NCI-H2107 treated with DMSO at 0.1 percent for 48 hours (cell line): ENCODE results near the gene MADCAM1.
A peak's percentile ranks its signal among the peaks of the same experiment; 100 is the strongest.

ENCODE experiments used
- DNase-seq: peaks from one replicate; lab custom pipeline; 2025; ENCODE audit not compliant: unreplicated experiment; lab: John Stamatoyannopoulos, UW

Gene MADCAM1

GRCh38 chr19:507286-508203 is 11.3 kb downstream of the MADCAM1 start, which contains the start of gene TPGS1:
Gene TPGS1, plus strand, starts transcription at chr19:507497. Its CDS starts 10 bp downstream, at chr19:507507.
- no peak for DNase-seq

- no peak for DNase-seq
Measured at GRCh38 chr19:508204-509150, 12.2 kb downstream of the MADCAM1 start.

DNA sequence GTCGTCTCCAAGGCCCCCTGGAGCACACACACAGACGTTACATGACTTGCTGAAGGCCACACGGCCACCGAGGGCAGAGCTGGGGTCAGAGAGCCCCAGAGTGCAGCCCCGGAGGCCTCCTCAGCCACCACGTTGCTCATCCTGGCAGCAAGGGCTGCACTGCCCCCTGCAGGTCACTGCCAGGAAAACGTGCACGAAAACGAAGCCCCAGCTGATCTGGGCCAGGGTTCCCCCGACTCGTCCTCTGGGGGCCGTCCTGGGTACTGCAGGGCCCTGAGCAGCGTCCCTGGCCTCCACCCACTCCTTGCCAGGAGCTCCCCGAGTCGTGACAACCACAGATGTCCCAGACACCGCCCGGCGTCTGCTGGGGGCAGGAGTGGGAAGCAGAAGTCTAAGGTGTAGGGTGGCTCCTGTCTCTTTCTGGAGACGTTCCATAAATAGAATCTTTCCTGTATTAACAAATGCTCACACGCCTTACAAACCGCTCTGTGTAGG is 14.4 kb downstream of the MADCAM1 start:
- DNase-seq, result peak; percentile 59

DNA sequence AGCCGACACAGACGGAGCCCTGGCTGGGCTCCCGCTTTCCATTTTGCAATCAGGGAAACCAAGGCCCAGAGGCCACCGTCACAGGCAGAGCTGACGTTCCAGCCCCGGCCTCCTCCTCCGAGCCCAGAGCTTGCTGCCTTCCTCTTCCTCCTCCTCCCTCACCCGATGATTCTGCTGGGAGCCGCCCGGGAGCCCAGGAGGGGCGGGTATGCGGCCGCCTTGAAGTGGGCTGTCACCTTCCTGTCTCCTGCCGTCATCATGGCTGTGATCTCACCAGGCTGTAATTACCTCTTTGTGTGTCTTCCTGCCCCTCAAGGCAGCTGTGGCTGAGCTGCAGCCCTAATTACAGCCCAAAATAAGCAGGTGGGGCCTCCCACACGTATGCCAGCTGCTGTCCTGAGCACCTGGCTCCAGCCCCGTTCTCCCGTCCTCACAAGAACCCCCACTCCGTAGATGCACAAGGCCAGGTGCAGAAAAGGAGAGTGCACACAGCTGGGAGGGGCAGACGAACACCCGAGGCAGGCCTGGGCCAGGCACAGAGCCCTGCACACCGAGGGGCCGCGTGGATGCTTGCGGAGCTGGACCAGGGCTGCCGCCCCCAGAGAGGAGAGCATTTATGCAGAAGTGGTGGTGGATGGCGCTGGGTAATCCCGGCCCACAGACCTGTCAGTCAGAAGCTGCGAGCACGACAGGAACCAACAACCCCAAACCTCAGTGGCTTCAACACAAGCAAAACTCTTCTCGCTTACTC is 15.0 kb downstream of the MADCAM1 start:
- peak; percentile 96 for DNase-seq

DNA sequence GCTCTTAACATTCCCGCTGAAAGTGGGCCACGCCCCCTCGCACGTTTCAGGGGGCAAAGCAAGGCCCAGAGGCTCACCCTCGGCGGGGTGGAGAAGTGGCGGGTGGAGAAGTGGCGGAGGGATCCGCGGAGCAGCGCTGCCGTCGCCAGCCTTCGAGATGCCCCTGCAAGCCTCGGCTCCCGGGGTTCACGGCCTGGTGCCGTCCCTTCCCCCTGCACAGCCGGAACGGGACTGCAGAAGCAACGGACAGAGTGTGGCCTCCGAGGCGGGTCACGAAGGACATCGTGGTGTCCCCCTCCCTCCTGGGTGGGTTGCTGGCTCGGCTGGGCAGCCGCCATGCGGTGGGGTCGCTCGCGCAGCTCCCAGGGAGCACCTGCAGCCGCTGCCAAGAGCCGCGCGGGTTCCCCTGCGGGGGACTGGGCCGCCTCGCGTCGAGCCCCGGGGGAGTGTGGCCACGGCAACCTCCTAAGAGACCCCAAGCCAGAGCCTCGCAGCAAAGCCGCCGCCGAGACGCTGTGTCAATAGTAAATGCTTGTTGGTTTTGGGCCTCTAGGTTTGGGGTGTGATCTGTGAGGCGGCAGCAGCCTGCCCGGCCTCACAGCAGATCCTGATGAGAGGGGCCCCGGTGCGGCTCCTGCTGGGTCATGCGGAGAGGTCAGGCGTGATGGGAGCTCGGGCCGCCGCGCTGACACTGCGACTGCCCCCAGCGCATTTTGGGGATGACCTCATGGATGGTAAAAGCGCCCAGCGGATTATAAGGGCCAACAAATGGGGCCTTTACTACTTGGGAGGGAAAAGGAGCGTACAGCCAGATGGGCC is 16.5 kb downstream of the MADCAM1 start:
- no peak for DNase-seq

DNA sequence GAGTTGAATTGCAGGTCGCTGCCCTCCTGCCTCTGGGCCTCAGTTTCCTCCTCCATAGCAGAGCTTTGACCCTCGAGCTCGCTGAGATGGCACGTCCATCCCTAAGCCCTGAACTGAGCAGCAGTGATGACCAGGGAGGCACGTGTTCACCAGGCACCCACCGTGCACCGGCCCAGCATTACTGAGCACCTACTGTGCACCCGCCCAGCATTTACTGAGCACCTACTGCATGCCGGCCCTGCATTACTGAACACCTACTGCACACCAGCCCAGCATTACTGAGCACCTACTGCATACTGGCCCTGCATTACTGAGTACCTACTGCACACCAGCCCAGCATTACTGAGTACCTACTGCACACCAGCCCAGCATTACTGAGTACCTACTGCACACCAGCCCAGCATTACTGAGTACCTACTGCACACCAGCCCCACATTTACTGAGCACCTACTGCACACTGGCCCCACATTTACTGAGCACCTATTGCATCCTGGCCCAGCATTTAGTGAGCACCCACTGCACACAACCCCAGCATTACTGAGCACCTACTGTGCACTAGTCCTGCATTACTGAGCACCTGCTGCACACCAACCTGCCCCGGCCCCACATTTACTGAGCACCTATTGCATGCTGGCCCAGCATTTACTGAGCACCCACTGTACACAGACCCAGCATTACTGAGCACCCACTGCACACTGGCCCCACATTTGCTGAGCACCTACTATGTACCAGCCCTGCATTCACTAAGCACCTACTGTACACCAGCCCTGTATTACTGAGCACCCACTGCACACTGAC is 17.3 kb downstream of the MADCAM1 start:
- no peak for DNase-seq

GRCh38 chr19:514166-514663 is 17.9 kb downstream of the MADCAM1 start:
- DNase-seq, result no peak

GRCh38 chr19:517721-518597 is 21.7 kb downstream of the MADCAM1 start:
- DNase-seq, result no peak

- no peak for DNase-seq
Measured at GRCh38 chr19:518598-519231, 22.4 kb downstream of the MADCAM1 start.

DNA sequence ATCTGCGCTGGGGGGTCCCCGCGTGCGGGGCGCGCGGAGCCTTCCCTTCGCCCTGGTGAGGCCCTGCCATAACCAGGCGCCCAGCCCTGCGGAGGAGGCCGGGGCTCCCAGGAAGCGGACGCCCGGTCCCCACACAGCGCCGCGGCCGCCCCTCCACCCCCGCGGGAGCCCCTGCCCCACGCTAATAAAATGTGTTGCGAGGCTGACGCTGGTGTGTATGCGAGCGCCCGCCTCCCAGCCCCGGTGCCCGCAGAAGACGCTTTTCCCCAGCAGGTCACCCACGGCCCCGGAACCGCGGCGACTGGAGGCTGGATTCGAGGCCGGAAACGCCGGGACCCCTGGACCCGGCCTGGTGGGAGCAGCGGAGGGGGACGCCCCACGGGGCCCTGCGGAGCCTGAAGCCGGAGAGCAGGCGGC is 23.2 kb downstream of the MADCAM1 start:
- no peak for DNase-seq

GRCh38 chr19:522726-523125 is 26.4 kb downstream of the MADCAM1 start:
- no peak for DNase-seq

- DNase-seq, result peak; percentile 8
Measured at GRCh38 chr19:524062-524674, 27.9 kb downstream of the MADCAM1 start.

- DNase-seq, result no peak
Measured at GRCh38 chr19:525029-525428, 28.7 kb downstream of the MADCAM1 start.

DNA sequence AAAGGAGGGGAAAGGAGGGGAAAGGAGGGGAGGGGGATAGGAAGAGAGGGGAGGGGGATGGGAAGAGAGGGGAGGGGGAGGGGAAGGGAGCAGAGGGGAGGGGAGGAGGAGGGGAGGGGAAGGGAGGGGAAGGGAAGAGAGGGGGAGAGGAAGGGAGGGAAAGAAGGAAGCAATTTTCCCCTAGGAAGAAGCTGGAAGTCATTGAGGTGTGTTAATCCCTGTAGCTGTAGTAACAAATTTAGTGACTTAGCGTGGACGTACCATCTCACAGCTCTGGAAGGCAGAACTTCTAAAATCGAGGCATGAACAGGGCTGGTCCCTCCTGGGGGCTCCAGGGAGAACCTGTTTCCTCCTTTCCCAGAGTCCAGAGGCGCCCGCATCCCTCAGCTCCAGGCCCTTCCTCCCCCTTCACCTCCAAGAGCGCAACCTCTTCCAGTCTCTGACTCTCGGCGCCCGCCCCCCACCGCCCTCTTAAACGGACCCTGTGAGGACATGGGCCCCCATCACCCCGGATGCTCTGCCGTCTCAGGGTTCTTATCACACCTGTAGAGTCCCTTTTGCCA is 29.7 kb downstream of the MADCAM1 start:
- DNase-seq, result no peak

DNA sequence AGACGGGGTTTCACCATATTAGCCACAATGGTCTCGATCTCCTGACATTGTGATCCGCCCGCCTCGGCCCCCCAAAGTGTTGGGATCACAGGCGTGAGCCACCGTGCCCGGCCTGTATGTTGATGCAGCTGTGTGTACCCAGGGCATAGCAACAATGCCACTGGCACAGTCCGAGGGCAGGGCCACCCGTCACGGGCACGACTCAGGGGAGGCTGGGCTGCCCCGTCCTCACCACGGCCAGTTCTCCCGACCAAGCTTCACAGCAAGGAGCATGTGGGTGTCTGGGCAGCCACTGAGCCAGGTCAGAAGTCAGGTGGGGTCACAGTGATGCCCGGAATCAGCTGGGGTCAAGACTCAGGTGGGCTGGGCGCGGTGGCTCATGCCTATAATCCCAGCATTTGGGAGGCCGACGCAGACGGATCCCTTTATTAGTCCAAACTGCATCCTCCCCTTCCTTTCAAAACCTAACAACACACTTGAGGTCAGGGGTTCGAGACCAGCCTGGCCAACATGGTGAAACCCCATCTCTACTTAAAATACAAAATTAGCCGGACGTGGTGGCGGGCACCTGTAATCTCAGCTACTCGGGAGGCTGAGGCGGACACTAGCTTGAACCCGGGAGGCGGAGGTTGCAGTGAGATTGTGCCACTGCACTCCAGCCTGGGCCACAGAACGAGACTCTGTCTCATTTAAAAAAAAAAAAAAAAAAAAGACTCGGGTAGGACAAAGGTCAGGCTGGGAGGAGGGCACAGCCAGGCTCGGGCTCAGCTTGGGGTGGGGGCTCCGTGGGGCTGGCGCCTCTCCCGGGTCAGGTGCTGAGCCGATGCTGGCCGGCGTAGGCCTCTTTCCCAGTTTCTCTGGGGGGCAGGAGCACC is 34.1 kb downstream of the MADCAM1 start:
- DNase-seq, result no peak
